Endothelial cell of umbilical vein (primary cell): ENCODE data around the gene MGAT4A. TPM values are rescaled to one million over a fixed set of nuclear protein-coding genes. Genes with fewer than 3 reads are reported as not detected.

Source experiments
- BruUV-seq: library from RNA; stranded (reverse); fragments of 400-500 nt; replicated peaks from 2 replicates; lab custom pipeline; 2021; lab: Mats Ljungman, UMichigan
- CTCF ChIA-PET: fragments of 300-600, 350-600 bp; sonication (Branson Sonifier 250); formaldehyde crosslinking; loops from one replicate; lab custom pipeline; 2021; ENCODE audit warnings: antibody characterized with exemption, inconsistent platforms; lab: Charles Lee
- POLR2A ChIA-PET: fragments of 300-600, 350-600 bp; sonication (Branson Sonifier 250); formaldehyde crosslinking; loops from one replicate; lab custom pipeline; 2021; ENCODE audit warnings: antibody characterized with exemption, inconsistent platforms; lab: Charles Lee
- DNase-seq: peaks from one replicate; pipeline ENCODE4 v3.0.0-alpha.2; 2011; ENCODE audit warnings: low read depth, low spot score
- FAIRE-seq: peaks from 2 replicates; lab custom pipeline; 2011; peaks lifted over from hg19 to GRCh38; lab: Jason Lieb, UNC
- H2AFZ ChIP-seq: 2 replicates; pipeline ENCODE4 v1.6.0; 2012; ENCODE audit warnings: low read depth, low read length, control low read depth, inconsistent platforms
- H3K27ac ChIP-seq: 2 replicates; pipeline ENCODE4 v1.5.1; 2011; ENCODE audit warnings: low read depth, mild to moderate bottlenecking, control low read depth, low read length, moderate library complexity; ENCODE audit not compliant: insufficient read depth
- H3K27me3 ChIP-seq, 2 experiments: 2 replicates each; pipeline versions ENCODE4 v1.6.0 to v1.6.1; 2011; ENCODE audit warnings: low read length in 2 of 2, mixed read lengths in 1 of 2; ENCODE audit not compliant: control insufficient read depth in 2 of 2, insufficient read depth in 2 of 2
- H3K36me3 ChIP-seq, 2 experiments: 2 replicates in 1 of 2; 3 replicates in 1 of 2; pipeline ENCODE4 v1.5.1; 2011; ENCODE audit warnings: low read length in 2 of 2, mild to moderate bottlenecking in 1 of 2, moderate library complexity in 1 of 2; ENCODE audit not compliant: control insufficient read depth in 2 of 2, insufficient read depth in 2 of 2; ENCODE audit errors: extremely low read depth in 1 of 2
- H3K4me1 ChIP-seq: 3 replicates; pipeline ENCODE4 v1.5.1; 2011; ENCODE audit warnings: mild to moderate bottlenecking, low read length; ENCODE audit not compliant: control insufficient read depth, insufficient read depth; ENCODE audit errors: extremely low read depth
- H3K4me2 ChIP-seq: 2 replicates; pipeline ENCODE4 v1.6.1; 2011; ENCODE audit warnings: low read length, control low read depth, mixed read lengths; ENCODE audit not compliant: insufficient read depth
- H3K4me3 ChIP-seq, 3 experiments: fragments of 200-600 bp in 1 of 3; sonication (generic), shearing (Covaris generic) in 1 of 3; replicated peaks in 1 of 3; 2 replicates each; pipeline ENCODE4 v1.5.1; 2011 to 2016; ENCODE audit warnings: control low read depth in 3 of 3, low read length in 3 of 3, mild to moderate bottlenecking in 2 of 3, inconsistent platforms in 1 of 3, low read depth in 1 of 3, moderate library complexity in 1 of 3; ENCODE audit not compliant: insufficient read depth in 1 of 3
- H3K79me2 ChIP-seq: 2 replicates; pipeline ENCODE4 v1.6.0; 2012; ENCODE audit warnings: low read length, inconsistent platforms; ENCODE audit not compliant: control insufficient read depth, insufficient read depth
- H3K9ac ChIP-seq: replicated peaks from 2 replicates; pipeline ENCODE3; 2011; ENCODE audit warnings: low read length, control low read depth; ENCODE audit not compliant: insufficient read depth; ENCODE audit errors: extremely low read depth
- H3K9me1 ChIP-seq: replicated peaks from 3 replicates; pipeline ENCODE4 v1.6.0; 2011; ENCODE audit warnings: mild to moderate bottlenecking, low read length; ENCODE audit not compliant: control insufficient read depth, insufficient read depth; ENCODE audit errors: extremely low read depth
- H3K9me3 ChIP-seq: replicated peaks from 2 replicates; pipeline ENCODE4 v1.5.1; 2012; ENCODE audit warnings: low read length, inconsistent platforms; ENCODE audit not compliant: control insufficient read depth, insufficient read depth
- H4K20me1 ChIP-seq: replicated peaks from 2 replicates; pipeline ENCODE3; 2011; ENCODE audit warnings: mild to moderate bottlenecking, low read length; ENCODE audit not compliant: control insufficient read depth, insufficient read depth; ENCODE audit errors: extremely low read depth
- JUN ChIP-seq: IDR thresholded peaks from 2 replicates; pipeline ENCODE4 v1.6.1; 2011; ENCODE audit warnings: borderline replicate concordance, low read depth; ENCODE audit not compliant: insufficient read length, insufficient read depth
- MAX ChIP-seq: IDR thresholded peaks from 2 replicates; pipeline ENCODE4 v1.6.1; 2011; ENCODE audit not compliant: insufficient read depth, insufficient read length
- MYC ChIP-seq: IDR thresholded peaks from one replicate; pipeline ENCODE4 v1.6.1; 2011; ENCODE audit warnings: mild to moderate bottlenecking, low read depth, low read length
- POLR2A ChIP-seq: IDR thresholded peaks from 2 replicates; pipeline ENCODE4 v1.6.1; 2012; ENCODE audit warnings: low read depth, mild to moderate bottlenecking, control low read depth, low read length
- POLR2AphosphoS5 ChIP-seq: IDR thresholded peaks from 2 replicates; pipeline ENCODE4 v1.6.1; 2012; ENCODE audit warnings: low read depth, mild to moderate bottlenecking, control low read depth, low read length, moderate library complexity; ENCODE audit not compliant: insufficient read depth
- dilution Hi-C: fragments of 300-500 bp; cut with MboI; formaldehyde crosslinking; loops from one replicate; pipeline ENCODE4 v1.15.0; 2019; ENCODE audit warnings: low sequenced_read_pairs; ENCODE audit not compliant: extremely low pct_ligation_motif_present
- intact Hi-C: fragments of 100-400 bp; cut with micrococcal nuclease; formaldehyde crosslinking; loops from one replicate; pipeline ENCODE4 v1.10.0; 2022
- polyA plus RNA-seq, 4 experiments: library from polyadenylated mRNA; depleted of rRNA in 3 of 4; stranded (reverse) in 3 of 4; unstranded in 1 of 4; fragments of >200 nt; gene quantifications; 2 replicates each; pipeline versions ENCODE4 v1.2.1 to v1.2.3, GENCODE V29; 2011 to 2012; ENCODE audit warnings: missing spikeins in 1 of 4
- total RNA-seq: library from RNA; stranded (reverse); gene quantifications from 2 replicates; pipeline ENCODE4 v1.2.3, GENCODE V29; 2021
- TF ChIP-seq, protein P1 (sequence below), 2 donors: IDR thresholded peaks; 1 replicate in 1 of 2; 2 replicates in 1 of 2; pipeline ENCODE4 v1.5.1; 2011; ENCODE audit warnings: low read length in 2 of 2, mild to moderate bottlenecking in 2 of 2, moderate library complexity in 2 of 2, control low read depth in 1 of 2, inconsistent platforms in 1 of 2, low read depth in 1 of 2; ENCODE audit not compliant: insufficient read depth in 1 of 2; ENCODE audit errors: extremely low read depth in 1 of 2

Gene MGAT4A
- total and polyA plus RNA-seq, 2 donors (not counting 3 experiments of a cell fraction or from before 2014, with no cell fraction given) = 9.2 to 42.2 TPM

- ChIA-PET POLR2A (no interaction called here), CTCF (interaction anchor here (1.4 kb wide), 1 partner anchor 30 kb away, joined by 4 read pairs; no protein-coding TSS in a partner anchor)
- Histone ChIP-seq H3K9me1 (no peaks in the 10 kb centered on the region), H3K9me3 (no peaks in the 10 kb centered on the region), H3K79me2 (no peaks in the 10 kb centered on the region), H3K27ac (no peak overlapping the region), H3K4me2 (no peak overlapping the region), H3K9ac (no peak overlapping the region), H3K36me3 (peaks cover 4 to 27% of the 10 kb centered on the region in 2 experiments), H3K27me3 (no peaks in the 10 kb centered on the region), H2AFZ (no peak overlapping the region), H3K4me3 (no peak overlapping the region), H4K20me1 (no peaks in the 10 kb centered on the region), H3K4me1 (no peaks in the 10 kb centered on the region)
- FAIRE-seq (no peak), DNase-seq (no peak)
- TF ChIP-seq MYC = no peak
- no peak for TF ChIP-seq JUN
- no peak for TF ChIP-seq POLR2A
- TF ChIP-seq POLR2AphosphoS5 = no peak
- no peak for TF ChIP-seq MAX
- TF ChIP-seq, protein P1, sequence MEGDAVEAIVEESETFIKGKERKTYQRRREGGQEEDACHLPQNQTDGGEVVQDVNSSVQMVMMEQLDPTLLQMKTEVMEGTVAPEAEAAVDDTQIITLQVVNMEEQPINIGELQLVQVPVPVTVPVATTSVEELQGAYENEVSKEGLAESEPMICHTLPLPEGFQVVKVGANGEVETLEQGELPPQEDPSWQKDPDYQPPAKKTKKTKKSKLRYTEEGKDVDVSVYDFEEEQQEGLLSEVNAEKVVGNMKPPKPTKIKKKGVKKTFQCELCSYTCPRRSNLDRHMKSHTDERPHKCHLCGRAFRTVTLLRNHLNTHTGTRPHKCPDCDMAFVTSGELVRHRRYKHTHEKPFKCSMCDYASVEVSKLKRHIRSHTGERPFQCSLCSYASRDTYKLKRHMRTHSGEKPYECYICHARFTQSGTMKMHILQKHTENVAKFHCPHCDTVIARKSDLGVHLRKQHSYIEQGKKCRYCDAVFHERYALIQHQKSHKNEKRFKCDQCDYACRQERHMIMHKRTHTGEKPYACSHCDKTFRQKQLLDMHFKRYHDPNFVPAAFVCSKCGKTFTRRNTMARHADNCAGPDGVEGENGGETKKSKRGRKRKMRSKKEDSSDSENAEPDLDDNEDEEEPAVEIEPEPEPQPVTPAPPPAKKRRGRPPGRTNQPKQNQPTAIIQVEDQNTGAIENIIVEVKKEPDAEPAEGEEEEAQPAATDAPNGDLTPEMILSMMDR (IDR thresholded peaks at IDR 0.05; ENCODE audit: extremely low read depth in 1 of 2, insufficient read depth in 1 of 2, low read depth in 1 of 2, low read length in 2 of 2) = no peak
- no TSS peak for BruUV-seq
- intact Hi-C loops (no loop called here), dilution Hi-C loops (no loop called here)
Observed at GRCh38 chr2:98571121-98571701, 159.7 kb downstream of the MGAT4A start.
